ENCODE measurements around the gene SLC41A3.

GRCh38 chr3:126104742-126105605 lies 21.1 kb upstream of the SLC41A3 start:
- no peak for TF ChIP-seq POLR2A (IDR thresholded peaks at IDR 0.05)
- TF ChIP-seq, protein P1, sequence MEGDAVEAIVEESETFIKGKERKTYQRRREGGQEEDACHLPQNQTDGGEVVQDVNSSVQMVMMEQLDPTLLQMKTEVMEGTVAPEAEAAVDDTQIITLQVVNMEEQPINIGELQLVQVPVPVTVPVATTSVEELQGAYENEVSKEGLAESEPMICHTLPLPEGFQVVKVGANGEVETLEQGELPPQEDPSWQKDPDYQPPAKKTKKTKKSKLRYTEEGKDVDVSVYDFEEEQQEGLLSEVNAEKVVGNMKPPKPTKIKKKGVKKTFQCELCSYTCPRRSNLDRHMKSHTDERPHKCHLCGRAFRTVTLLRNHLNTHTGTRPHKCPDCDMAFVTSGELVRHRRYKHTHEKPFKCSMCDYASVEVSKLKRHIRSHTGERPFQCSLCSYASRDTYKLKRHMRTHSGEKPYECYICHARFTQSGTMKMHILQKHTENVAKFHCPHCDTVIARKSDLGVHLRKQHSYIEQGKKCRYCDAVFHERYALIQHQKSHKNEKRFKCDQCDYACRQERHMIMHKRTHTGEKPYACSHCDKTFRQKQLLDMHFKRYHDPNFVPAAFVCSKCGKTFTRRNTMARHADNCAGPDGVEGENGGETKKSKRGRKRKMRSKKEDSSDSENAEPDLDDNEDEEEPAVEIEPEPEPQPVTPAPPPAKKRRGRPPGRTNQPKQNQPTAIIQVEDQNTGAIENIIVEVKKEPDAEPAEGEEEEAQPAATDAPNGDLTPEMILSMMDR (IDR thresholded peaks at IDR 0.05), result no peak

All from heart left ventricle (tissue), 13 donors.